Smooth muscle cell (in vitro differentiated cells): ENCODE measurements around the gene AP2A2. TPM values are rescaled to one million over a fixed set of nuclear protein-coding genes. Genes with fewer than 3 reads are reported as not detected.

Experiments used
- DNase-seq: peaks from one replicate; lab custom pipeline; 2025; ENCODE audit not compliant: unreplicated experiment; lab: John Stamatoyannopoulos, UW
- H2AFZ ChIP-seq: fragments of 200-600 bp; sonication (generic); 2 replicates; pipeline ENCODE4 v1.6.0; 2016; ENCODE audit warnings: antibody characterized with exemption, low read depth, mild to moderate bottlenecking
- H3F3A ChIP-seq: fragments of 200-600 bp; sonication (generic); 2 replicates; pipeline ENCODE4 v1.6.0; 2017; ENCODE audit warnings: antibody characterized with exemption, low read depth
- H3K27ac ChIP-seq: fragments of 200-600 bp; sonication (generic); 2 replicates; pipeline ENCODE4 v1.5.1; 2016; ENCODE audit warnings: low read depth, mild to moderate bottlenecking
- H3K27me3 ChIP-seq: fragments of 200-600 bp; sonication (generic); 2 replicates; pipeline ENCODE4 v1.6.1; 2016; ENCODE audit warnings: low read depth, mild to moderate bottlenecking
- H3K36me3 ChIP-seq: fragments of 200-600 bp; sonication (generic); 2 replicates; pipeline ENCODE4 v1.5.1; 2016; ENCODE audit warnings: low read depth
- H3K4me1 ChIP-seq: fragments of 200-600 bp; sonication (generic); 2 replicates; pipeline ENCODE4 v1.5.1; 2016; ENCODE audit warnings: low read depth
- H3K4me2 ChIP-seq: fragments of 200-600 bp; sonication (generic); 2 replicates; pipeline ENCODE4 v1.6.0; 2016; ENCODE audit warnings: mild to moderate bottlenecking
- H3K4me3 ChIP-seq: fragments of 200-600 bp; sonication (generic); 2 replicates; pipeline ENCODE4 v1.5.1; 2016; ENCODE audit warnings: mild to moderate bottlenecking
- H3K79me2 ChIP-seq: fragments of 200-600 bp; sonication (generic); 2 replicates; pipeline ENCODE4 v1.6.0; 2016; ENCODE audit warnings: low read depth, mild to moderate bottlenecking
- H3K9ac ChIP-seq: fragments of 200-600 bp; sonication (generic); 2 replicates; pipeline ENCODE4 v1.6.0; 2016; ENCODE audit warnings: low read depth
- H3K9me3 ChIP-seq: fragments of 200-600 bp; sonication (generic); replicated peaks from 2 replicates; pipeline ENCODE4 v1.5.1; 2016; ENCODE audit warnings: low read depth
- H4K20me1 ChIP-seq: fragments of 200-600 bp; sonication (generic); 2 replicates; pipeline ENCODE4 v1.6.0; 2016; ENCODE audit warnings: low read depth
- WGBS: methylation state at CpG from one replicate; pipeline ENCODE4 v1.1.7; 2016; ENCODE audit warnings: low lambda C conversion rate; 5-methylcytosine and 5-hydroxymethylcytosine counted together
- polyA plus RNA-seq: library from polyadenylated mRNA; unstranded; fragments of >200 nt; fragmentation: Nextera tagmentation; extraction: Ambion mirVana; gene quantifications from 2 replicates; pipeline ENCODE4 v1.2.1, GENCODE V29; 2016
- total RNA-seq: library from RNA; depleted of rRNA; stranded (reverse); fragments of >200 nt; gene quantifications from 2 replicates; pipeline ENCODE4 v1.2.3, GENCODE V29; 2014
- TF ChIP-seq, protein P1 (sequence below): fragments of 200-600 bp; sonication (generic); IDR thresholded peaks from 2 replicates; pipeline ENCODE4 v1.5.1; 2017; ENCODE audit warnings: borderline replicate concordance, mild to moderate bottlenecking, antibody characterized with exemption; ENCODE audit not compliant: insufficient read depth, poor library complexity, severe bottlenecking

Gene AP2A2
- total and polyA plus RNA-seq, 2 experiments from 2014 or later, result 25.1 to 35.8 TPM

DNA sequence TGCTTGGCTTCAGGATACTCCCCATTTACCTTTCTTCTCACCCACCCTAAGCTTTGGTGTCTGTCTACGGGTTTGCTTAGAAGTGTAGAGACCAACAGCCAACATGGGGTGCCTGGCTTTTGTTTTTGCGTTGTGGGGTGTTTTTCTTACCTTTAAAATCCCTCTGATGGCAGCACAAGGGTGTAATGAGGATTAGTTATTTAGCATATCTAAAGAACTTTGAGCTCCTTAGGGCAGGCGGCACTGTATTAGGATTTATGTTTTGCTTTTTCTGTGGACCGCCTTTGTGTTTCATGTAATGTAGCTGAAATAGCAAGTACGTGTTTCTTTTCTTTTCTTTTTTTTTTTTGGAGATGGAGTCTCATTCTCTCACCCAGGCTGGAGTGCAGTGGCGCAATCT, 8.9 kb downstream of the AP2A2 start:
- 69% methylated on average over 6 of the region's 6 CpGs for WGBS
- Histone ChIP-seq H3K4me1 (peaks cover 10% of the 10 kb centered on the region), H4K20me1 (peaks cover 96% of the 10 kb centered on the region), H3K9ac (no peak overlapping the region), H3K79me2 (peaks cover 100% of the 10 kb centered on the region), H3K27me3 (no peaks in the 10 kb centered on the region), H3F3A (peaks cover 10% of the 10 kb centered on the region), H3K4me2 (no peak overlapping the region), H3K27ac (no peak overlapping the region), H2AFZ (no peak overlapping the region), H3K4me3 (no peak overlapping the region), H3K9me3 (no peaks in the 10 kb centered on the region), H3K36me3 (no peaks in the 10 kb centered on the region)
- TF ChIP-seq, protein P1, sequence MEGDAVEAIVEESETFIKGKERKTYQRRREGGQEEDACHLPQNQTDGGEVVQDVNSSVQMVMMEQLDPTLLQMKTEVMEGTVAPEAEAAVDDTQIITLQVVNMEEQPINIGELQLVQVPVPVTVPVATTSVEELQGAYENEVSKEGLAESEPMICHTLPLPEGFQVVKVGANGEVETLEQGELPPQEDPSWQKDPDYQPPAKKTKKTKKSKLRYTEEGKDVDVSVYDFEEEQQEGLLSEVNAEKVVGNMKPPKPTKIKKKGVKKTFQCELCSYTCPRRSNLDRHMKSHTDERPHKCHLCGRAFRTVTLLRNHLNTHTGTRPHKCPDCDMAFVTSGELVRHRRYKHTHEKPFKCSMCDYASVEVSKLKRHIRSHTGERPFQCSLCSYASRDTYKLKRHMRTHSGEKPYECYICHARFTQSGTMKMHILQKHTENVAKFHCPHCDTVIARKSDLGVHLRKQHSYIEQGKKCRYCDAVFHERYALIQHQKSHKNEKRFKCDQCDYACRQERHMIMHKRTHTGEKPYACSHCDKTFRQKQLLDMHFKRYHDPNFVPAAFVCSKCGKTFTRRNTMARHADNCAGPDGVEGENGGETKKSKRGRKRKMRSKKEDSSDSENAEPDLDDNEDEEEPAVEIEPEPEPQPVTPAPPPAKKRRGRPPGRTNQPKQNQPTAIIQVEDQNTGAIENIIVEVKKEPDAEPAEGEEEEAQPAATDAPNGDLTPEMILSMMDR, result no peak
- DNase-seq, result no peak

DNA sequence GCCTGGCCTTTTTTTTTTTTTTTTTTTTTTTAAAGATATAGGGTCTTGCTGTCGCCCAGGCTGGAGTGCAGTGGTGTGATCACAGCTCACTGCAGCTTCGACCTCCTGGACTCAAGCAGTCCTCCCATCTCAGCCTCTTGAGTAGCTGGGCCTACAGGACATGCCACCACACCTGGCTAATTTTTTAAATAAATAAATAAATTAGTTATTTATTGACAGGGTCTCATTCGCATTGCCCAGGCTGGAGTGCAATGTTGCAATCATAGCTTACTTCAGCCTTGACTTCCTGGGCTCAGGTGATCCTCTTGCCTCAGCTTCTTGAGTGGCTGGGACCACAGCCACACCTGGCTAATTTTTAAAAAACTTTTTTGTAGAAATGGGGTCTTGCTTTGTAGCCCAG, 10.5 kb downstream of the AP2A2 start:
- 98% methylated on average over 3 of the region's 3 CpGs for WGBS
- Histone ChIP-seq H3K79me2 (peaks cover 100% of the 10 kb centered on the region), H3K27ac (no peak overlapping the region), H3K36me3 (no peaks in the 10 kb centered on the region), H4K20me1 (peaks cover 96% of the 10 kb centered on the region), H3K4me2 (no peak overlapping the region), H3K4me1 (peaks cover 22% of the 10 kb centered on the region), H3K9ac (no peak overlapping the region), H2AFZ (no peak overlapping the region), H3K27me3 (no peaks in the 10 kb centered on the region), H3K9me3 (no peaks in the 10 kb centered on the region), H3F3A (peaks cover 10% of the 10 kb centered on the region), H3K4me3 (no peak overlapping the region)
- TF ChIP-seq, protein P1, result no peak
- DNase-seq, result no peak

DNA sequence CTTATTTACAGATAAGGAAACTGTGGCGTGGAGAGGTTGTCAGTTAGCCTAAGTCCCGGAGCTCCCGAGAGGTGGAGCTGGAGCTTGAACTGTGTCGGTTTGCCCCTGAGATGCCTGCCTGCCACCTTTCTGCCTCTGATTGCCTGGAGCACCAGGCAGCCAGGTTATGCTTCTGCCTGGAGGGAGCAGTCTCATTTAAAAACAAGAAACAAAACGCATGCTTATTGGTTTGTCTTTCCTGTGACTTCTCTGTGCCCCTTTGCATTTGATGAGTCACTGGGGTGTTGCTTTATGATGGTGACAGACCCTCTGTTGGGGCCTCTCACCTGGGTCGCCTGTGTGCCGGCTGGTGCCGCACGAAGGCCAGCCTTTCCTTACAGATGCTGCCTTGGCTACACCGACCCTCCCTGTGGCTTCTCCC, 12.2 kb downstream of the AP2A2 start:
- no peak for DNase-seq
- Histone ChIP-seq H3K4me1 (peaks cover 28% of the 10 kb centered on the region), H3F3A (peaks cover 8% of the 10 kb centered on the region), H3K4me2 (no peak overlapping the region), H3K27ac (peak overlapping the region; percentile 2), H3K4me3 (no peak overlapping the region), H3K79me2 (peaks cover 99% of the 10 kb centered on the region), H3K9me3 (no peaks in the 10 kb centered on the region), H3K27me3 (no peaks in the 10 kb centered on the region), H2AFZ (no peak overlapping the region), H4K20me1 (peaks cover 96% of the 10 kb centered on the region), H3K36me3 (no peaks in the 10 kb centered on the region), H3K9ac (no peak overlapping the region)
- WGBS, result 56% methylated on average over 10 of the region's 10 CpGs
- TF ChIP-seq, protein P1, result no peak

DNA sequence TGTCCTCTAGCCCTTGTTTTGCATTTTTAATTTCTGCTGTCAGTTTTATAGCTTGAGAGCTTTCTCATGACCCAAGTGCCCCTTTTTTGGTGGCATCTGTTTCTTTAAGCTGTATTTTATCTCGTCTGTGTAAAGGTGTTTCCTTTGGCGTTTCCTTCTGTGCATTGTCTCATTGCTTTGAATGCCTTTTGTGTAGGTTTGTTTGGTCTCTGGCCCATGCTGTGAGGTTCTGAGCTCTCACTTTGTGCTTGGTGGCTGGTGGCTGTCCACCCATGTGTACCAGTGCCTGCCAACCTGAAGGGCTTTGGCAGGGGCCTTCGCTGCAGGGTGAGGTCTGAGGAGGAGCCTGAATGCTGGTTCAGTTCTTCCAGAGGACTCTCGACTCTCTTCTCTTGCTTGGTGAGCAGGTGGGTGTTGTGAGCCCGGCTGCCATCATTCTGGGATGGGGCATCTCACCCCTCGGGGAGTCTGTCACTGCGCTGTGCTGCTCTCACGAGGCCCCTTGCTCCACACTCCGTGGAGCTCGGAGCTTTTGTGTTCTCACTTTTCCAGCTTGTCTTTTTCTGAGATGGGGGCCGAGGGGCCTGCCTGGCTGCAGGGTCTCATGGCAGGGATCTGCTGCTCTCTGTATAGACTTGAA, 14.9 kb downstream of the AP2A2 start:
- 91% methylated on average over 11 of the region's 11 CpGs for WGBS
- Histone ChIP-seq H4K20me1 (peaks cover 96% of the 10 kb centered on the region), H3K79me2 (peaks cover 92% of the 10 kb centered on the region), H2AFZ (no peak overlapping the region), H3K36me3 (no peaks in the 10 kb centered on the region), H3K9me3 (no peaks in the 10 kb centered on the region), H3K9ac (no peak overlapping the region), H3K4me2 (no peak overlapping the region), H3K4me3 (no peak overlapping the region), H3K4me1 (peaks cover 39% of the 10 kb centered on the region), H3K27ac (peak overlapping the region; percentile 85), H3K27me3 (no peaks in the 10 kb centered on the region), H3F3A (peaks cover 6% of the 10 kb centered on the region)
- DNase-seq, result no peak
- TF ChIP-seq, protein P1, result no peak
